Bronchial epithelial cell (primary cell): Measurements from ENCODE around the gene ACTRT3. TPM values are rescaled to one million over a fixed set of nuclear protein-coding genes. Genes with fewer than 3 reads are reported as not detected.
A peak's percentile ranks its signal among the peaks of the same experiment; 100 is the strongest.

Experiments used
- DNase-seq: peaks from one replicate; pipeline ENCODE4 v3.0.0-alpha.2; 2010; ENCODE audit warnings: low read depth
- FAIRE-seq: peaks from 2 replicates; lab custom pipeline; 2011; peaks lifted over from hg19 to GRCh38; lab: Jason Lieb, UNC
- H3K27me3 ChIP-seq: 2 replicates; pipeline ENCODE4 v1.5.1; 2011; ENCODE audit warnings: low read length; ENCODE audit not compliant: control insufficient read depth, insufficient read depth
- H3K36me3 ChIP-seq: 2 replicates; pipeline ENCODE4 v1.5.1; 2011; ENCODE audit warnings: low read length; ENCODE audit not compliant: control insufficient read depth, insufficient read depth
- H3K4me3 ChIP-seq: 2 replicates; pipeline ENCODE4 v1.5.1; 2011; ENCODE audit warnings: mild to moderate bottlenecking, low read depth, low read length, control low read depth
- total RNA-seq: library from RNA; depleted of rRNA; stranded (reverse); fragments of >200 nt; gene quantifications from 2 replicates; pipeline ENCODE4 v1.2.1, GENCODE V29; 2014
- TF ChIP-seq, protein P1 (sequence below): IDR thresholded peaks from 2 replicates; pipeline ENCODE4 v1.5.1; 2011; ENCODE audit warnings: mild to moderate bottlenecking, moderate library complexity, low read length, control low read depth, inconsistent platforms; ENCODE audit not compliant: insufficient read depth, severe bottlenecking

Gene ACTRT3
- total RNA-seq, 1 donor from 2014 or later: 1.1 TPM

DNA sequence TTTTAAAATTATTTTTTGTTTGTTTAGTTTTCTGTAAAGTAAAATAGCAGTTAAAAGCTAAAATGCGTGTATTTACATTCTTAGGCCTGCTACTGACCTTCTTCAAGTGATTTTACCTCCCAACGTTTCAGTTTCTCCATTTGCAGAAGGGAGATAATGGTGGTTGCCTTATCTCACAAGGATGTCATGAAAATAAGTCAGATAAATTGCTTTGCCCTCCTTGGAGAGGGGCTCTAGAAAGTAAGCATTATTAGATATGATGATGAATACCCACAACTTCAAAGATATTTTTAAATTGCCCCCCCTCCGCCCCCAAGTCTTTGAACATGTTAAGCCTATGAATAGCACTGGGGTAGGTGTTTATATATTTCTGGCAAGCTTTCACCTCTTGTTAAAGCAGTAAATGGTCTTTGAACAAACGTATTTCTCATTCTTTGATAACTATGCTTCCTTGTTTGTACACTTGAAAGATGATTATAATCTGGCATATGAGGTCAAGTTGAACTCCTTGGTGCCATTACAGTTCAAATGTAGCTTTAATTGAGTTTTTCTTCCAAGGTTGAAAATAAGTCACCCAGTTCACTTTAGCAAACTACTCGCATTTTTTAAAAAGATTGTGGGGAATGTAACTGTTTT is 10.9 kb downstream of the ACTRT3 start:
- no peak overlapping the region for H3K4me3 ChIP-seq
- FAIRE-seq (no peak), DNase-seq (no peak)
- TF ChIP-seq, protein P1, sequence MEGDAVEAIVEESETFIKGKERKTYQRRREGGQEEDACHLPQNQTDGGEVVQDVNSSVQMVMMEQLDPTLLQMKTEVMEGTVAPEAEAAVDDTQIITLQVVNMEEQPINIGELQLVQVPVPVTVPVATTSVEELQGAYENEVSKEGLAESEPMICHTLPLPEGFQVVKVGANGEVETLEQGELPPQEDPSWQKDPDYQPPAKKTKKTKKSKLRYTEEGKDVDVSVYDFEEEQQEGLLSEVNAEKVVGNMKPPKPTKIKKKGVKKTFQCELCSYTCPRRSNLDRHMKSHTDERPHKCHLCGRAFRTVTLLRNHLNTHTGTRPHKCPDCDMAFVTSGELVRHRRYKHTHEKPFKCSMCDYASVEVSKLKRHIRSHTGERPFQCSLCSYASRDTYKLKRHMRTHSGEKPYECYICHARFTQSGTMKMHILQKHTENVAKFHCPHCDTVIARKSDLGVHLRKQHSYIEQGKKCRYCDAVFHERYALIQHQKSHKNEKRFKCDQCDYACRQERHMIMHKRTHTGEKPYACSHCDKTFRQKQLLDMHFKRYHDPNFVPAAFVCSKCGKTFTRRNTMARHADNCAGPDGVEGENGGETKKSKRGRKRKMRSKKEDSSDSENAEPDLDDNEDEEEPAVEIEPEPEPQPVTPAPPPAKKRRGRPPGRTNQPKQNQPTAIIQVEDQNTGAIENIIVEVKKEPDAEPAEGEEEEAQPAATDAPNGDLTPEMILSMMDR: no peak
- no peaks in the 10 kb centered on the region for H3K36me3 ChIP-seq
- no peaks in the 10 kb centered on the region for H3K27me3 ChIP-seq

GRCh38 chr3:169755488-169755887 is 13.9 kb downstream of the ACTRT3 start:
- Histone ChIP-seq H3K4me3 (no peak overlapping the region), H3K36me3 (no peaks in the 10 kb centered on the region), H3K27me3 (no peaks in the 10 kb centered on the region)
- DNase-seq (peak; percentile 95), FAIRE-seq (no peak)
- TF ChIP-seq, protein P1: no peak

DNA sequence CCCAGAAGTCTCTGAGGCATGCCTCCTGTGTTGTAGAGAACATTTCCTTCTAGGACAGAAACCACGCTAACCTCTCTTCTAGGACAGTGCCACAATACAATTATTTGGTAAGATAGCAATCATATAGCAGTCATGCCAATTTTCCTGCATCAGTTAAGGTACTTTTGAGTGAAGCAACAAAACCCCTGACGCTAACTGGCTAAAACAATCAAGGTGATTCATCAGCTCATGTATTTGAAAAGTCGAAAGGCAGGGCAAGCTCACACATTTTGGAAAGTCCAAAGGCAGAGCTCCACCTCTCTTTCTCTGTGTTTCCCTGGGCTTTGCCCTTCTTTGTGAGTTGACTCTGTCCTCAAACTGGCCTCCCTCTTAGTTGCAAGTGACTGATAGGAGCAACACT is 14.7 kb downstream of the ACTRT3 start:
- TF ChIP-seq, protein P1: no peak
- H3K36me3 ChIP-seq: no peaks in the 10 kb centered on the region
- no peak overlapping the region for H3K4me3 ChIP-seq
- H3K27me3 ChIP-seq: no peaks in the 10 kb centered on the region
- FAIRE-seq (no peak), DNase-seq (peak; percentile 93)

GRCh38 chr3:169751875-169752274 is 17.5 kb downstream of the ACTRT3 start:
- no peak for DNase-seq
- no peaks in the 10 kb centered on the region for H3K27me3 ChIP-seq
- TF ChIP-seq, protein P1: no peak
- no peaks in the 10 kb centered on the region for H3K36me3 ChIP-seq
- H3K4me3 ChIP-seq: no peak overlapping the region
- no peak for FAIRE-seq

DNA sequence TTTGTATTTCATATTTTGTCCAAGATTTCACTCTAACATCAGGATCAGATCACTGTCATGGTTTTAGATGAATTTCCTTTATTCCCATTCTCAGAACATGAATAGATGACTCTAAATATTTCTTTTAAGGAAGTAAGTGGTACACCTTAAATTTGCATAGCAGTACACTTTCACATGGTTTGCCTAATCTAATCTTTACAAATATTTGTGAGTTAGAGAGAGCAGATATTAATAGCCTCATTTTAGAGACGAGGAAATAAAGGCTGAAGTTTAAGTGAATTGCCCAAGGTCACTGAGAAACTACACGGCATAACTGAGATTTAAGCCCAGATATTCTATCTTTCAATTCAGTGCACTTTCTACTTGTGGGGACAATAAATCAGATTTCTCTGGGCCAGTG is 18.7 kb downstream of the ACTRT3 start:
- DNase-seq: no peak
- Histone ChIP-seq H3K36me3 (no peaks in the 10 kb centered on the region), H3K27me3 (no peaks in the 10 kb centered on the region), H3K4me3 (no peak overlapping the region)
- TF ChIP-seq, protein P1: no peak
- FAIRE-seq: no peak

DNA sequence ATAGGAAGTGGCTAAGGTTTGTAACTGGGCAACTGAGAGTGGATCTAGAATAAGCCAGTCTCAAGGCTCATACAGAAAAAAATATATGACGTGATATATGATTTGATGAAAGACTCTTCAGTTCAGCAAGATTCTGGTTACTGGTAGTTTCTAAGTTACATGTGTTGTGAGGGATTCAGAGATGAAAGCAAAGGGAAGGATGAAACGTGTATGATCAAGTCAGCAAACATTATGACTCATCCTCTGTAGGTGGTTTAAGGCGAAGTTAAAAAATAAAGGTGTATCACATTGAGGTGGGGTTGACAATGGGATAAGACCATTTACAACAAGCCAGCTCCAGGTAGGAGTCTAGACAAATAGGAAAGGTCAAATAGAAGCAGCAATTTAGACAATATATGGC is 20.7 kb downstream of the ACTRT3 start:
- H3K27me3 ChIP-seq: no peaks in the 10 kb centered on the region
- peak; percentile 28 for FAIRE-seq
- peak; percentile 94 for DNase-seq
- H3K36me3 ChIP-seq: no peaks in the 10 kb centered on the region
- TF ChIP-seq, protein P1: no peak
- H3K4me3 ChIP-seq: no peak overlapping the region
